H1 (cell line): ENCODE measurements around the gene SLC37A3.

Source experiments
- CREB1 ChIP-seq: IDR thresholded peaks from 2 replicates; pipeline ENCODE4 v1.6.1; 2012; ENCODE audit warnings: inconsistent platforms
- CTCF ChIP-seq, 3 experiments: IDR thresholded peaks; 1 replicate in 2 of 3; 2 replicates in 1 of 3; pipeline versions ENCODE4 v1.5.1 to v1.6.1; 2011; ENCODE audit warnings: low read length in 3 of 3, mild to moderate bottlenecking in 3 of 3, inconsistent platforms in 2 of 3, low read depth in 1 of 3, moderate library complexity in 1 of 3; ENCODE audit not compliant: insufficient read depth in 1 of 3; ENCODE audit errors: control extremely low read depth in 1 of 3
- EZH2 ChIP-seq: fragments of 200-600 bp; sonication (generic); IDR thresholded peaks from 2 replicates; pipeline ENCODE4 v1.7.1; 2012; ENCODE audit warnings: low read depth, mild to moderate bottlenecking, moderate library complexity, low read length, inconsistent platforms; ENCODE audit not compliant: severe bottlenecking
- POLR2A ChIP-seq, 2 experiments: IDR thresholded peaks; 1 replicate in 1 of 2; 2 replicates in 1 of 2; pipeline ENCODE4 v1.6.1; 2011; ENCODE audit warnings: low read depth in 2 of 2, low read length in 2 of 2, mild to moderate bottlenecking in 2 of 2; ENCODE audit errors: control extremely low read depth in 1 of 2
- POLR2AphosphoS5 ChIP-seq: IDR thresholded peaks from 2 replicates; pipeline ENCODE4 v1.6.1; 2011; ENCODE audit warnings: low read depth, low read length
- SIRT6 ChIP-seq: IDR thresholded peaks from one replicate; pipeline ENCODE4 v1.7.1; 2012; ENCODE audit warnings: low read length, inconsistent platforms
- YY1 ChIP-seq: IDR thresholded peaks from 2 replicates; pipeline ENCODE4 v1.6.1; 2011; ENCODE audit warnings: low read depth, mild to moderate bottlenecking, low read length

DNA sequence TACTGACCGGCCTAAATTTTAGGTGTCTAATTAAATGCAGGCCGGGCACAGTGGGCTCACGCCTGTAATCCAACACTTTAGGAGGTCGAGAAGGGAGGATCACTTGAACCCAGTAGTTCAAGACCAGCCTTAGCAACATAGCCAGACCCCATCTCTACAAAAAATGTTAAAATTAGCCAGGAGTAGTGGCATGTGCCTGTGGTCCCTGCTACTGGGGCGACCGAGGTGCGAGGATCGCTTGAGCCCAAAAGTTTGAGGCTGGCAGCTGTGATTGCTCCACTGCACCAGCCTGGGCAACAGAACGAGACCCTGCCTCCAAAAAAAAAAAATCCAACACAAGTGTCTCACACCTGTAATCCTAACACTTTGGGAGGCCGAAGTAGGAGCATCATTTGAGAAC is 491 bp upstream of the SLC37A3 start:
- TF ChIP-seq POLR2AphosphoS5 (no peak), CREB1 (no peak), EZH2 (no peak), SIRT6 (no peak), CTCF (IDR thresholded peaks at IDR 0.05; ENCODE audit: control extremely low read depth in 1 of 3, insufficient read depth in 1 of 3, low read depth in 1 of 3, low read length in 3 of 3) (no peak), YY1 (no peak), POLR2A (IDR thresholded peaks at IDR 0.05; ENCODE audit: control extremely low read depth in 1 of 2, low read depth in 2 of 2, low read length in 2 of 2) (no peak)
